Measurements from ENCODE around the gene OLA1. TPM values are rescaled to one million over a fixed set of nuclear protein-coding genes. Genes with fewer than 3 reads are reported as not detected.

OLA1 gene
- polyA plus RNA-seq, 1 of the 3 experiments (the other 2 are of a cell fraction) = 46.9 TPM

DNA sequence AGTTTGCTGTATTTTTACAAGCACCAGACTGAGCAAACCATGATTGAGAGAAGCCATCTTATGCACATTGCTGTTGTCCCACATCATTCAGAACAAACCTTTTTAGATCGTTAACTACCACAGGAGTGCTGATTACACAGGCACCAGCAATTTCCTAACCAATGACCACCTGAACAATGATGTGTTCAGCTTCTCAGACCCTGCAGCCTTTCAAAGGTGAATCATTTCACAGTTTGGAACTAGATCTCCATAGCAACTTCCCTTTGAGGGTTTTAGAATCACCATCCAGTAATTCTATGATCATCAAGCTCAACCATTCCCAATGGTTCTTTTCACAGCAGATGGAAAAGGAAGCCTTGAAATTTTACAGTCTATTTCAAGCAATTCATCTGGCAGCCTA is 71.4 kb downstream of the OLA1 start:
- Histone ChIP-seq H3K4me2 (no peak overlapping the region), H3K9me2 (no peaks in the 10 kb centered on the region), H3K4me3 (ENCODE audit: low read depth in 2 of 2, low read length in 1 of 2) (no peak overlapping the region), H4K20me1 (ENCODE audit: insufficient read depth) (no peaks in the 10 kb centered on the region), H2AFZ (ENCODE audit: low read depth) (no peak overlapping the region), H3K36me3 (replicated peaks in 1 of 2; ENCODE audit: control insufficient read depth in 1 of 2, insufficient read depth in 2 of 2, low read length in 1 of 2) (peaks cover 3 to 16% of the 10 kb centered on the region in 2 experiments), H3F3A (replicated peaks; ENCODE audit: insufficient read depth) (no peaks in the 10 kb centered on the region), H3K9me3 (peaks cover 21% of the 10 kb centered on the region), H3K27me3 (ENCODE audit: insufficient read depth) (no peaks in the 10 kb centered on the region), H3K4me1 (ENCODE audit: control insufficient read depth in 1 of 2, insufficient read depth in 2 of 2, low read depth in 1 of 2, low read length in 1 of 2) (peaks cover 0 to 21% of the 10 kb centered on the region in 2 experiments; a peak in 2 of 4 replicates), H3K27ac (ENCODE audit: low read depth in 2 of 2, low read length in 1 of 2) (no peak overlapping the region), H3K79me2 (ENCODE audit: insufficient read depth) (peaks cover 41% of the 10 kb centered on the region; the same call in 1 of the 2 replicates), H3K9ac (no peak overlapping the region)
- no peak for DNase-seq
- ChIA-PET POLR2A (no interaction called here), CTCF (no interaction called here)
- no peak for TF ChIP-seq SMC3 (IDR thresholded peaks at IDR 0.05; ENCODE audit: low read depth, low read length)
- TF ChIP-seq FOXM1 (IDR thresholded peaks at IDR 0.05; ENCODE audit: low read depth) = no peak
- TF ChIP-seq TAF1 (IDR thresholded peaks at IDR 0.05; ENCODE audit: borderline replicate concordance, low read depth, low read length) = no peak
- no peak for TF ChIP-seq MAX (IDR thresholded peaks at IDR 0.05; ENCODE audit: low read depth)
- no peak for TF ChIP-seq POLR2AphosphoS5 (IDR thresholded peaks at IDR 0.05; ENCODE audit: low read depth, low read length)
- TF ChIP-seq FOSL2 (IDR thresholded peaks at IDR 0.05; ENCODE audit: borderline replicate concordance, low read depth) = no peak
- TF ChIP-seq USF2 (IDR thresholded peaks at IDR 0.05; ENCODE audit: borderline replicate concordance, low read depth, low read length) = no peak
- TF ChIP-seq EZH2phosphoT487 (IDR thresholded peaks at IDR 0.05; ENCODE audit: borderline replicate concordance, low read depth) = no peak
- no peak for TF ChIP-seq MXI1 (IDR thresholded peaks at IDR 0.05; ENCODE audit: low read depth, low read length)
- TF ChIP-seq TCF12 (IDR thresholded peaks at IDR 0.05) = no peak
- TF ChIP-seq RXRA (IDR thresholded peaks at IDR 0.05; ENCODE audit: borderline replicate concordance, low read depth) = no peak
- TF ChIP-seq JUND (IDR thresholded peaks at IDR 0.05) = no peak
- TF ChIP-seq RAD21 (IDR thresholded peaks at IDR 0.05; ENCODE audit: low read length) = no peak
- TF ChIP-seq NFIC (IDR thresholded peaks at IDR 0.05; ENCODE audit: borderline replicate concordance) = no peak
- TF ChIP-seq CTCF (IDR thresholded peaks at IDR 0.05) = no peak
- TF ChIP-seq, protein P1, sequence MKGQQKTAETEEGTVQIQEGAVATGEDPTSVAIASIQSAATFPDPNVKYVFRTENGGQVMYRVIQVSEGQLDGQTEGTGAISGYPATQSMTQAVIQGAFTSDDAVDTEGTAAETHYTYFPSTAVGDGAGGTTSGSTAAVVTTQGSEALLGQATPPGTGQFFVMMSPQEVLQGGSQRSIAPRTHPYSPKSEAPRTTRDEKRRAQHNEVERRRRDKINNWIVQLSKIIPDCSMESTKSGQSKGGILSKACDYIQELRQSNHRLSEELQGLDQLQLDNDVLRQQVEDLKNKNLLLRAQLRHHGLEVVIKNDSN (IDR thresholded peaks at IDR 0.05; ENCODE audit: borderline replicate concordance, low read depth) = no peak
- TF ChIP-seq GATA2 (CRISPR knock-in tag; IDR thresholded peaks at IDR 0.05) = no peak
- TF ChIP-seq ELF1 (IDR thresholded peaks at IDR 0.05) = no peak
- TF ChIP-seq MEF2A (IDR thresholded peaks at IDR 0.05; ENCODE audit: borderline replicate concordance, low read depth) = no peak
- TF ChIP-seq PBX3 (IDR thresholded peaks at IDR 0.05) = no peak
- 96% methylated on average over 1 of the region's 1 CpG for WGBS (ENCODE audit: low lambda C conversion rate)
